Measurements from ENCODE around the gene KRTAP25-1.

Gene KRTAP25-1

GRCh38 chr21:30289215-30289614, at the start of gene KRTAP25-1:
Gene KRTAP25-1, minus strand, starts transcription at chr21:30289514. Its CDS starts 24 bp downstream, at chr21:30289490.
- no peak for DNase-seq

GRCh38 chr21:30338717-30339116, 49.4 kb upstream of the KRTAP25-1 start:
- DNase-seq, result no peak

GRCh38 chr21:30337772-30338171, 48.5 kb upstream of the KRTAP25-1 start:
- no peak for DNase-seq

- DNase-seq, result no peak
These were observed 48.0 kb upstream of the KRTAP25-1 start, which contains the start of gene KRTAP27-1 for GRCh38 chr21:30337276-30337744. Gene KRTAP27-1, minus strand, starts transcription at chr21:30337694. Its CDS starts 26 bp downstream, at chr21:30337668.

GRCh38 chr21:30336596-30336995, 47.3 kb upstream of the KRTAP25-1 start:
- no peak for DNase-seq

GRCh38 chr21:30333736-30334135, 44.4 kb upstream of the KRTAP25-1 start:
- no peak for DNase-seq

GRCh38 chr21:30332681-30333080, 43.4 kb upstream of the KRTAP25-1 start:
- DNase-seq, result no peak

GRCh38 chr21:30329203-30329875, 40.0 kb upstream of the KRTAP25-1 start:
- no peak for DNase-seq

GRCh38 chr21:30326390-30326789, 37.1 kb upstream of the KRTAP25-1 start:
- no peak for DNase-seq

- DNase-seq, result no peak
These were observed 30.9 kb upstream of the KRTAP25-1 start, which contains the start of gene KRTAP26-1 for GRCh38 chr21:30320215-30320614. Gene KRTAP26-1, minus strand, starts transcription at chr21:30320315. Its CDS starts 280 bp downstream, at chr21:30320035.

- DNase-seq, result no peak
These were observed 26.4 kb upstream of the KRTAP25-1 start for GRCh38 chr21:30315701-30316100.

- no peak for DNase-seq
These were observed 17.6 kb upstream of the KRTAP25-1 start for GRCh38 chr21:30306884-30307283.

GRCh38 chr21:30305136-30305535, 15.8 kb upstream of the KRTAP25-1 start:
- no peak for DNase-seq

GRCh38 chr21:30282850-30283249, 6.5 kb downstream of the KRTAP25-1 start, which contains the start of gene KRTAP24-1:
Gene KRTAP24-1, minus strand, starts transcription at chr21:30282950. Its CDS starts 18 bp downstream, at chr21:30282932.
- no peak for DNase-seq

- no peak for DNase-seq
These were observed 17.7 kb downstream of the KRTAP25-1 start for GRCh38 chr21:30271611-30272010.

- no peak for DNase-seq
These were observed 18.2 kb downstream of the KRTAP25-1 start for GRCh38 chr21:30271156-30271555.

GRCh38 chr21:30269803-30270530, 19.3 kb downstream of the KRTAP25-1 start:
- no peak for DNase-seq

GRCh38 chr21:30268608-30269197, 20.6 kb downstream of the KRTAP25-1 start:
- no peak for DNase-seq

- DNase-seq, result no peak
These were observed 31.5 kb downstream of the KRTAP25-1 start for GRCh38 chr21:30257773-30258172.

- no peak for DNase-seq
These were observed 33.2 kb downstream of the KRTAP25-1 start for GRCh38 chr21:30256100-30256499.

- no peak for DNase-seq
These were observed 33.6 kb downstream of the KRTAP25-1 start for GRCh38 chr21:30255679-30256078.

- no peak for DNase-seq
These were observed 37.5 kb downstream of the KRTAP25-1 start for GRCh38 chr21:30251781-30252180.

GRCh38 chr21:30249936-30250335, 39.4 kb downstream of the KRTAP25-1 start:
- DNase-seq, result no peak

GRCh38 chr21:30248844-30249243, 40.5 kb downstream of the KRTAP25-1 start:
- no peak for DNase-seq

Measured in amniotic stem cell (primary cell).